Endodermal cell (in vitro differentiated cells): ENCODE measurements around the gene HORMAD2. TPM values are rescaled to one million over a fixed set of nuclear protein-coding genes. Genes with fewer than 3 reads are reported as not detected.
"Not testable (repeated sequence)": the region's sequence is repeated elsewhere in the genome, so short reads cannot be mapped to it uniquely, and the experiment has no call there.

Experiments used
- DNase-seq: peaks from one replicate; pipeline ENCODE4 v3.0.0-alpha.2; 2017
- H3K27ac ChIP-seq: 2 replicates; pipeline ENCODE4 v1.5.1; 2013; ENCODE audit warnings: mild to moderate bottlenecking, low read depth, low read length, moderate library complexity
- H3K27me3 ChIP-seq: 2 replicates; pipeline ENCODE4 v1.6.1; 2013; ENCODE audit warnings: mild to moderate bottlenecking, low read length, moderate library complexity; ENCODE audit not compliant: insufficient read depth, control insufficient read depth, poor library complexity, severe bottlenecking
- H3K36me3 ChIP-seq: 2 replicates; pipeline ENCODE4 v1.7.0; 2013; ENCODE audit warnings: mild to moderate bottlenecking, low read length, moderate library complexity; ENCODE audit not compliant: control insufficient read depth, insufficient read depth
- H3K4me1 ChIP-seq: one replicate; pipeline ENCODE4 v1.7.0; 2013; ENCODE audit warnings: low read length; ENCODE audit not compliant: control insufficient read depth, insufficient read depth
- H3K4me3 ChIP-seq: 2 replicates; pipeline ENCODE4 v1.5.1; 2013; ENCODE audit warnings: mild to moderate bottlenecking, low read length, moderate library complexity
- H3K9ac ChIP-seq: 2 replicates; pipeline ENCODE4 v1.6.1; 2013; ENCODE audit warnings: mild to moderate bottlenecking, low read length, moderate library complexity; ENCODE audit not compliant: poor library complexity, severe bottlenecking; ENCODE audit errors: extremely low read depth
- H3K9me3 ChIP-seq: 2 replicates; pipeline ENCODE4 v1.6.1; 2013; ENCODE audit warnings: mild to moderate bottlenecking, low read length, moderate library complexity; ENCODE audit not compliant: control insufficient read depth
- H3K27ac Mint-ChIP-seq: 2 replicates; pipeline ENCODE4 v1.8.0; 2020; ENCODE audit warnings: mixed read lengths
- H3K27me3 Mint-ChIP-seq: 2 replicates; pipeline ENCODE4 v1.8.0; 2021; ENCODE audit warnings: mild to moderate bottlenecking, mixed read lengths; ENCODE audit not compliant: insufficient read depth
- H3K36me3 Mint-ChIP-seq: 2 replicates; pipeline ENCODE4 v1.8.0; 2020; ENCODE audit warnings: low read depth, mixed read lengths
- H3K4me1 Mint-ChIP-seq: 2 replicates; pipeline ENCODE4 v1.8.0; 2020; ENCODE audit warnings: mixed read lengths
- H3K4me3 Mint-ChIP-seq: 2 replicates; pipeline ENCODE4 v1.8.0; 2020; ENCODE audit warnings: mild to moderate bottlenecking, moderate library complexity, mixed read lengths
- H3K9me3 Mint-ChIP-seq: 2 replicates; pipeline ENCODE4 v1.8.0; 2020; ENCODE audit warnings: mild to moderate bottlenecking, mixed read lengths
- CTCF ChIP-seq: fragments of 200-600 bp; sonication (generic); conservative IDR thresholded peaks from 2 replicates; pipeline ENCODE4 v1.5.0; 2021; ENCODE audit warnings: antibody characterized with exemption, mild to moderate bottlenecking
- WGBS, 2 experiments: methylation state at CpG; one replicate each; pipeline versions ENCODE4 v1.1.5 to v1.1.7; 2013; ENCODE audit warnings: missing lambda C conversion rate in 2 of 2, mixed read lengths in 1 of 2; ENCODE audit not compliant: insufficient coverage in 1 of 2, insufficient read length in 1 of 2; 5-methylcytosine and 5-hydroxymethylcytosine counted together
- total RNA-seq, 2 donors: library from RNA; stranded (reverse); fragmentation: NEBNext Ultra II Directional in 1 of 2; extraction: Animal tissue kit (Norgen Biotek cat#: 25700) in 1 of 2; gene quantifications; 2 replicates in 1 of 2; 3 replicates in 1 of 2; pipeline ENCODE4 v1.2.1, GENCODE V29; 2021

Gene HORMAD2
- total RNA-seq, 2 donors from 2014 or later: 0.55 TPM; not detected in 1

GRCh38 chr22:30212363-30212995, 132.2 kb downstream of the HORMAD2 start:
- no peak for DNase-seq
- H3K27ac Mint-ChIP-seq: no peak overlapping the region
- H3K36me3 Mint-ChIP-seq: no peaks in the 10 kb centered on the region

GRCh38 chr22:30212996-30213441, 132.8 kb downstream of the HORMAD2 start:
- Histone ChIP-seq H3K9me3 (no peaks in the 10 kb centered on the region), H3K27me3 (no peaks in the 10 kb centered on the region), H3K4me3 (no peak overlapping the region), H3K27ac (no peak overlapping the region), H3K36me3 (no peaks in the 10 kb centered on the region), H3K4me1 (no peaks in the 10 kb centered on the region), H3K9ac (no peak overlapping the region)
- no peak for DNase-seq
- Mint-ChIP-seq H3K4me3 (no peak overlapping the region), H3K27me3 (peaks cover 14% of the 10 kb centered on the region), H3K9me3 (no peaks in the 10 kb centered on the region), H3K27ac (no peak overlapping the region), H3K4me1 (peaks cover 11% of the 10 kb centered on the region), H3K36me3 (no peaks in the 10 kb centered on the region)
- 89 to 96% methylated on average over 3 to 8 of the region's 8 CpGs for WGBS, 2 experiments
- no peak for TF ChIP-seq CTCF

More at GRCh38 chr22:30212363-30212995, 132.2 kb downstream of the HORMAD2 start:
- Histone ChIP-seq H3K9me3 (no peaks in the 10 kb centered on the region), H3K27me3 (no peaks in the 10 kb centered on the region), H3K4me1 (no peaks in the 10 kb centered on the region), H3K27ac (no peak overlapping the region), H3K9ac (no peak overlapping the region), H3K4me3 (no peak overlapping the region), H3K36me3 (no peaks in the 10 kb centered on the region)
- H3K4me1 Mint-ChIP-seq: peaks cover 11% of the 10 kb centered on the region
- H3K9me3 Mint-ChIP-seq: no peaks in the 10 kb centered on the region
- WGBS, 2 experiments: 73 to 85% methylated on average over 5 of the region's 5 CpGs
- no peak overlapping the region for H3K4me3 Mint-ChIP-seq
- TF ChIP-seq CTCF: no peak
- peaks cover 14% of the 10 kb centered on the region for H3K27me3 Mint-ChIP-seq

GRCh38 chr22:30214703-30215407, 134.6 kb downstream of the HORMAD2 start:
- Mint-ChIP-seq H3K4me3 (no peak overlapping the region), H3K36me3 (no peaks in the 10 kb centered on the region), H3K9me3 (no peaks in the 10 kb centered on the region), H3K4me1 (peaks cover 8% of the 10 kb centered on the region), H3K27ac (no peak overlapping the region), H3K27me3 (peaks cover 6% of the 10 kb centered on the region)
- Histone ChIP-seq H3K4me3 (no peak overlapping the region), H3K27me3 (no peaks in the 10 kb centered on the region), H3K9ac (no peak overlapping the region), H3K36me3 (no peaks in the 10 kb centered on the region), H3K27ac (no peak overlapping the region), H3K9me3 (no peaks in the 10 kb centered on the region), H3K4me1 (no peaks in the 10 kb centered on the region)
- 68 to 82% methylated on average over 7 to 12 of the region's 12 CpGs for WGBS, 2 experiments
- TF ChIP-seq CTCF: no peak
- DNase-seq: no peak

- not testable (repeated sequence) for H3K27ac Mint-ChIP-seq, H3K4me3 Mint-ChIP-seq, H3K27me3 ChIP-seq, H3K27me3 Mint-ChIP-seq, H3K36me3 ChIP-seq, H3K9me3 Mint-ChIP-seq, H3K4me3 ChIP-seq, H3K36me3 Mint-ChIP-seq, DNase-seq, H3K9me3 ChIP-seq, H3K27ac ChIP-seq, H3K4me1 Mint-ChIP-seq, H3K9ac ChIP-seq, H3K4me1 ChIP-seq
- whole genome bisulfite sequencing, 2 experiments: 94% methylated on average over 2 to 3 of the region's 3 CpGs
Measured at GRCh38 chr22:30216272-30216671, 136.0 kb downstream of the HORMAD2 start.
